Gastrocnemius medialis (tissue), 4 donors: ENCODE measurements around the gene PPARA.

Source experiments
- CTCF ChIP-seq, 5 experiments: fragments of 450-650 bp in 3 of 5; fragments of 200-600 bp in 2 of 5; sonication (generic) in 2 of 5; IDR thresholded peaks in 4 of 5; conservative IDR thresholded peaks in 1 of 5; 1 replicate in 4 of 5; 2 replicates in 1 of 5; pipeline ENCODE4 v1.5.1; 2016 to 2019; ENCODE audit warnings: antibody characterized with exemption in 5 of 5, mild to moderate bottlenecking in 3 of 5, moderate library complexity in 3 of 5
- POLR2A ChIP-seq, 2 donors: fragments of 450-650 bp; IDR thresholded peaks; one replicate each; pipeline ENCODE4 v1.6.1; 2017; ENCODE audit warnings: antibody characterized with exemption in 2 of 2, mild to moderate bottlenecking in 2 of 2, moderate library complexity in 2 of 2

DNA sequence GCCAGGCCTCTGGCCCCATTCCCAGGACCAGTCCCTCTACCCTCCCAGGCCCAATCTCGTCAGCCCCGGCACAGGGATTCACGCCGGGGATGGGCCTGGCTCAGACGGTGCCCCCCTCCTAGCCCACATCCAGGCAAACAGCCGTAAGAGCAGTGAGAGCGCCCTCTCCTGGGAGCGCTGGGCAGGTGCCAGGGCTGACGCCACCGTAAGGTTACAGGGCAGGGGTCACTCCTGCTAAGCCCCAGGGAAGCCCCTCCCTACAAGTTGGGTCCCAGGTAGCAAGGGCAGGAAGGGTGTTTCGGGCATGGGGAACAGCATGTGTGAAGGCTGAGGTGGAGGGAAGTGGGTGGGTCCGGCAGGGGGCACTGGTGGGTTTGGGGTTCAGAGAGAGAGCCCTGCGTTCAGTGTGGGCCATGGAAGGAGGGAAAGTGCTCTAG is 19.2 kb upstream of the PPARA start:
- TF ChIP-seq CTCF (IDR thresholded peaks at IDR 0.05 in 4 of 5, conservative IDR thresholded peaks at IDR 0.05 in 1 of 5) (peak in 1 of 5 experiments; percentile 12), POLR2A (IDR thresholded peaks at IDR 0.05) (no peak)
